ENCODE results near the gene SCAMP2. TPM values are rescaled to one million over a fixed set of nuclear protein-coding genes. Genes with fewer than 3 reads are reported as not detected.

Gene SCAMP2
- total and polyA plus RNA-seq, 2 of the 13 experiments (the other 11 are each of a cell fraction or from before 2014, with no cell fraction given), result 34.8 to 121 TPM

DNA sequence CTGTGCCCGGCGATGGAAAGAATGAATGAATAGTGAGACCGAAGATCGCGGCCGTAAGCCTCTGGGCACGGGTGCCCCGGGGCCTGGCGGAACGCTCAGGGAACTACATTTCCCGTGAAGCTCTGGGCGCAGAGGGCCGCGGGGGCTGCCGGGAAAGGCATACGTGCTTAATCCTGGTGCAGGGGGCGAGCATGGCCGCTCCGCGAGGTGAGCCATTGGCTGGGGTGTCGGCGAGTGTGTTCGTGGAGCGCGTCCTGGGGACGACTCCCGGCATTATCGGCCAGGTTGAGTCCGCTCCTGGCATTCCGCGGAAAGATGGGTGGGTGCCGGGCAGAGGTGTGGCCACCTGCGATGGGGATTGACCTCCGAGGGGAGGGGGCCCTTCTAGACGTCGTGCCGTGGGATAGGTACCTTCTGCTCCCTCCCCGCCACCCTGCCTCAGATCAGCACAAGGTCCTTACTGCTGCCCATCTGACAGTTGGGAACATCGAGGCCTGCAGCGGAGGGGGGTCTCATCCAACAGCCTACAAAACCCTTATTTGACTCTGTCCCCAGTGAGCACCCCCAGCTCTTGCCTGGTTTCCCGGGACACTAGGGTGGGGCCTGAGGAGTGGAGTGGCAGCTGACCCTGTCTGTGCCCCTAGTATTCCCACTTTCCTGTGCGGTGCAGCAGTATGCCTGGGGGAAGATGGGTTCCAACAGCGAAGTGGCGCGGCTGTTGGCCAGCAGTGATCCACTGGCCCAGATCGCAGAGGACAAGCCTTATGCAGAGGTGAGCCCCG lies 16.9 kb upstream of the SCAMP2 start, which contains the start of gene MPI (continued):
- TF ChIP-seq RAD21 (CRISPR knock-in tag; IDR thresholded peaks at IDR 0.05), result peak; percentile 36; the same call in 1 of the 2 replicates
- TF ChIP-seq GMEB2 (CRISPR knock-in tag; IDR thresholded peaks at IDR 0.05; ENCODE audit: low read depth), result no peak
- peak; percentile 81; the same call in 1 of the 2 replicates for TF ChIP-seq SALL1 (CRISPR knock-in tag; IDR thresholded peaks at IDR 0.05)
- TF ChIP-seq ZNF720 (CRISPR knock-in tag; IDR thresholded peaks at IDR 0.05), result no peak
- TF ChIP-seq NFKBIZ (CRISPR knock-in tag; IDR thresholded peaks at IDR 0.05), result no peak
- TF ChIP-seq HMGXB3 (CRISPR knock-in tag; IDR thresholded peaks at IDR 0.05; ENCODE audit: borderline replicate concordance), result peak; percentile 28; the same call in 1 of the 2 replicates
- no peak for TF ChIP-seq TSC22D2 (CRISPR knock-in tag; IDR thresholded peaks at IDR 0.05; ENCODE audit: borderline replicate concordance)
- peak; percentile 77; the same call in 1 of the 2 replicates for TF ChIP-seq HOXD1 (CRISPR knock-in tag; IDR thresholded peaks at IDR 0.05)
- no peak for TF ChIP-seq NCOA1 (CRISPR knock-in tag; IDR thresholded peaks at IDR 0.05)
- no peak for TF ChIP-seq NONO (IDR thresholded peaks at IDR 0.05)
- TF ChIP-seq NONO (CRISPR knock-in tag; conservative IDR thresholded peaks at IDR 0.05), result peak; percentile 71
- TF ChIP-seq ZNF282 (IDR thresholded peaks at IDR 0.05; ENCODE audit: partially characterized antibody), result no peak
- peak; percentile 99 for TF ChIP-seq ZNF143 (CRISPR knock-in tag; IDR thresholded peaks at IDR 0.05)
- 0 out of 2 replicates have a peak, but pooled peaks have one; percentile 48 for TF ChIP-seq MEIS2 (CRISPR knock-in tag; IDR thresholded peaks at IDR 0.05)
- peak; percentile 54; the same call in 1 of the 2 replicates for TF ChIP-seq TARDBP (CRISPR knock-in tag; IDR thresholded peaks at IDR 0.05)
- TF ChIP-seq, protein P1, sequence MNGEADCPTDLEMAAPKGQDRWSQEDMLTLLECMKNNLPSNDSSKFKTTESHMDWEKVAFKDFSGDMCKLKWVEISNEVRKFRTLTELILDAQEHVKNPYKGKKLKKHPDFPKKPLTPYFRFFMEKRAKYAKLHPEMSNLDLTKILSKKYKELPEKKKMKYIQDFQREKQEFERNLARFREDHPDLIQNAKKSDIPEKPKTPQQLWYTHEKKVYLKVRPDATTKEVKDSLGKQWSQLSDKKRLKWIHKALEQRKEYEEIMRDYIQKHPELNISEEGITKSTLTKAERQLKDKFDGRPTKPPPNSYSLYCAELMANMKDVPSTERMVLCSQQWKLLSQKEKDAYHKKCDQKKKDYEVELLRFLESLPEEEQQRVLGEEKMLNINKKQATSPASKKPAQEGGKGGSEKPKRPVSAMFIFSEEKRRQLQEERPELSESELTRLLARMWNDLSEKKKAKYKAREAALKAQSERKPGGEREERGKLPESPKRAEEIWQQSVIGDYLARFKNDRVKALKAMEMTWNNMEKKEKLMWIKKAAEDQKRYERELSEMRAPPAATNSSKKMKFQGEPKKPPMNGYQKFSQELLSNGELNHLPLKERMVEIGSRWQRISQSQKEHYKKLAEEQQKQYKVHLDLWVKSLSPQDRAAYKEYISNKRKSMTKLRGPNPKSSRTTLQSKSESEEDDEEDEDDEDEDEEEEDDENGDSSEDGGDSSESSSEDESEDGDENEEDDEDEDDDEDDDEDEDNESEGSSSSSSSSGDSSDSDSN (CRISPR knock-in tag; IDR thresholded peaks at IDR 0.05), result peak; percentile 66
- TF ChIP-seq BCL6 (CRISPR knock-in tag; IDR thresholded peaks at IDR 0.05), result peak; percentile 35; the same call in 1 of the 2 replicates
- peak; percentile 85 for TF ChIP-seq SAP130 (CRISPR knock-in tag; IDR thresholded peaks at IDR 0.05; ENCODE audit: low read depth)
- TF ChIP-seq PAX8 (CRISPR knock-in tag; IDR thresholded peaks at IDR 0.05; ENCODE audit: borderline replicate concordance), result no peak
- TF ChIP-seq TOPORS (CRISPR knock-in tag; IDR thresholded peaks at IDR 0.05), result 0 out of 2 replicates have a peak, but pooled peaks have one; percentile 68

All from HepG2 (cell line).